ELF-1 (cell line): ENCODE measurements around the gene ABHD1.
"Not testable (repeated sequence)": the region's sequence is repeated elsewhere in the genome, so short reads cannot be mapped to it uniquely, and the experiment has no call there.

Experiments
- DNase-seq: peaks from one replicate; pipeline ENCODE4 v3.0.0-alpha.2; 2016; ENCODE audit warnings: low read depth, low spot score

The ABHD1 gene

GRCh38 chr2:27109083-27109482 is 14.5 kb upstream of the ABHD1 start:
- no peak for DNase-seq

- DNase-seq = not testable (repeated sequence)
Observed at GRCh38 chr2:27110603-27111352, 12.8 kb upstream of the ABHD1 start.

GRCh38 chr2:27111392-27112078 is 12.1 kb upstream of the ABHD1 start:
- DNase-seq = not testable (repeated sequence)

GRCh38 chr2:27115519-27115918 is 8.1 kb upstream of the ABHD1 start:
- DNase-seq = no peak

- DNase-seq = no peak
Observed at GRCh38 chr2:27117995-27118524, 5.6 kb upstream of the ABHD1 start.

- peak; percentile 62 for DNase-seq
Observed at GRCh38 chr2:27118525-27119329, 4.9 kb upstream of the ABHD1 start, which contains the start of gene CGREF1. TSS of gene CGREF1 (minus strand) at chr2:27119128. CDS start at chr2:27104366, 14,762 bp downstream.

GRCh38 chr2:27119330-27119670 is 4.3 kb upstream of the ABHD1 start:
- not testable (repeated sequence) for DNase-seq

GRCh38 chr2:27121906-27122305 is 1.7 kb upstream of the ABHD1 start:
- no peak for DNase-seq

- no peak for DNase-seq
Observed at GRCh38 chr2:27122791-27123190, 824 bp upstream of the ABHD1 start.

GRCh38 chr2:27125104-27125503 is 1.5 kb downstream of the ABHD1 start:
- DNase-seq = no peak

- DNase-seq = no peak
Observed at GRCh38 chr2:27126252-27126710, 2.7 kb downstream of the ABHD1 start.

GRCh38 chr2:27127883-27128667 is 4.5 kb downstream of the ABHD1 start:
- DNase-seq = no peak

GRCh38 chr2:27128668-27129571 is 5.3 kb downstream of the ABHD1 start:
- no peak for DNase-seq

- no peak for DNase-seq
Observed at GRCh38 chr2:27130396-27130795, 6.8 kb downstream of the ABHD1 start.

GRCh38 chr2:27131429-27131828 is 7.8 kb downstream of the ABHD1 start:
- no peak for DNase-seq

- DNase-seq = no peak
Observed at GRCh38 chr2:27133195-27133875, 9.7 kb downstream of the ABHD1 start.

GRCh38 chr2:27133905-27134780 is 10.5 kb downstream of the ABHD1 start, which contains the start of gene PREB:
TSS of gene PREB (minus strand) at chr2:27134636. CDS start at chr2:27134421, 215 bp downstream.
- DNase-seq = peak; percentile 97

GRCh38 chr2:27134781-27135477 is 11.3 kb downstream of the ABHD1 start:
- DNase-seq = peak; percentile 24
